ENCODE results near the gene SLC22A9. TPM values are rescaled to one million over a fixed set of nuclear protein-coding genes. Genes with fewer than 3 reads are reported as not detected.

Gene SLC22A9
- total RNA-seq, 1 experiment from 2014 or later = not detected

DNA sequence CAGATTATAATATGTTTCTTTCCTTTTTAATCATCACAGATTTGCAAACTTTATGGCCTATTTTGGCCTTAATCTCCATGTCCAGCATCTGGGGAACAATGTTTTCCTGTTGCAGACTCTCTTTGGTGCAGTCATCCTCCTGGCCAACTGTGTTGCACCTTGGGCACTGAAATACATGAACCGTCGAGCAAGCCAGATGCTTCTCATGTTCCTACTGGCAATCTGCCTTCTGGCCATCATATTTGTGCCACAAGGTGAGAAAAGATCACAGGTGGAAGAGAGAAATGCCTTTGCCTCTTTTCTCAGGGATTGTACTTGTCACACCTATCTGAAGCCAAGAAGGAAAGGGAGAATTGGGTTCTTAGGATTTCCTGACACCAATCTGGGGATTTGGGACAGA, 36.9 kb downstream of the SLC22A9 start:
- Histone ChIP-seq H2BK20ac (ENCODE audit: low read depth, low read length, poor library complexity, severe bottlenecking) (no peak overlapping the region), H3K23me2 (ENCODE audit: insufficient read length, low read depth, low read length, poor library complexity, severe bottlenecking) (no peaks in the 10 kb centered on the region), H3K14ac (ENCODE audit: insufficient read depth, low read length) (no peak overlapping the region), H4K20me1 (ENCODE audit: control insufficient read depth, insufficient read depth, insufficient read length) (no peaks in the 10 kb centered on the region), H3K27me3 (ENCODE audit: insufficient read depth, low read length) (no peaks in the 10 kb centered on the region), H2BK120ac (ENCODE audit: low read depth, low read length, poor library complexity, severe bottlenecking) (no peak overlapping the region), H3K56ac (ENCODE audit: insufficient read length, low read depth, low read length) (no peak overlapping the region), H3K9ac (ENCODE audit: extremely low read depth, insufficient read length, low read length) (no peak overlapping the region), H4K91ac (ENCODE audit: insufficient read length, low read depth, low read length) (no peak overlapping the region), H3T11ph (ENCODE audit: low read length) (no peak overlapping the region), H3K4me2 (ENCODE audit: insufficient read depth, insufficient read length, low read length) (no peak overlapping the region), H2AK5ac (ENCODE audit: insufficient read length, low read length) (no peak overlapping the region), H3K27ac (ENCODE audit: insufficient read length, low read depth, low read length) (no peak overlapping the region), H3K4ac (ENCODE audit: low read depth, low read length) (no peak overlapping the region), H4K8ac (replicated peaks; ENCODE audit: insufficient read length, low read depth, low read length) (no peak overlapping the region), H3K23ac (ENCODE audit: insufficient read length, low read depth, low read length) (no peak overlapping the region), H3K9me3 (ENCODE audit: control insufficient read depth, low read depth, low read length) (no peaks in the 10 kb centered on the region), H2AFZ (ENCODE audit: low read length) (no peak overlapping the region), H4K5ac (ENCODE audit: insufficient read length, low read depth, low read length) (no peak overlapping the region), H3K79me2 (ENCODE audit: insufficient read depth, low read length) (no peaks in the 10 kb centered on the region), H3K79me1 (ENCODE audit: insufficient read depth, low read depth, low read length, poor library complexity, severe bottlenecking) (no peaks in the 10 kb centered on the region), H2BK12ac (ENCODE audit: insufficient read length, low read depth, low read length) (no peak overlapping the region), H3K18ac (ENCODE audit: insufficient read length, low read depth, low read length) (no peak overlapping the region), H2BK5ac (ENCODE audit: insufficient read length, low read length) (no peak overlapping the region), H2BK15ac (ENCODE audit: low read depth, low read length) (no peak overlapping the region), H3K4me1 (ENCODE audit: insufficient read depth, low read length) (no peaks in the 10 kb centered on the region)
- whole genome bisulfite sequencing (ENCODE audit: extremely low coverage, insufficient read length, low lambda C conversion rate) = no CpG with 5 or more reads among the region's 2 CpGs
- H3K4me1 Mint-ChIP-seq = no peaks in the 10 kb centered on the region
- H3K36me3 Mint-ChIP-seq (ENCODE audit: insufficient read depth in 1 of 3, low read depth in 3 of 3) = no peaks in the 10 kb centered on the region
- no peak for DNase-seq
- H3K4me3 Mint-ChIP-seq = no peak overlapping the region
- H3K27ac Mint-ChIP-seq = no peak overlapping the region
- 0 out of 2 replicates have a peak, but pooled peaks cover 2% of the 10 kb centered on the region for H3K27me3 Mint-ChIP-seq (ENCODE audit: low read depth)
- TF ChIP-seq, protein P1, sequence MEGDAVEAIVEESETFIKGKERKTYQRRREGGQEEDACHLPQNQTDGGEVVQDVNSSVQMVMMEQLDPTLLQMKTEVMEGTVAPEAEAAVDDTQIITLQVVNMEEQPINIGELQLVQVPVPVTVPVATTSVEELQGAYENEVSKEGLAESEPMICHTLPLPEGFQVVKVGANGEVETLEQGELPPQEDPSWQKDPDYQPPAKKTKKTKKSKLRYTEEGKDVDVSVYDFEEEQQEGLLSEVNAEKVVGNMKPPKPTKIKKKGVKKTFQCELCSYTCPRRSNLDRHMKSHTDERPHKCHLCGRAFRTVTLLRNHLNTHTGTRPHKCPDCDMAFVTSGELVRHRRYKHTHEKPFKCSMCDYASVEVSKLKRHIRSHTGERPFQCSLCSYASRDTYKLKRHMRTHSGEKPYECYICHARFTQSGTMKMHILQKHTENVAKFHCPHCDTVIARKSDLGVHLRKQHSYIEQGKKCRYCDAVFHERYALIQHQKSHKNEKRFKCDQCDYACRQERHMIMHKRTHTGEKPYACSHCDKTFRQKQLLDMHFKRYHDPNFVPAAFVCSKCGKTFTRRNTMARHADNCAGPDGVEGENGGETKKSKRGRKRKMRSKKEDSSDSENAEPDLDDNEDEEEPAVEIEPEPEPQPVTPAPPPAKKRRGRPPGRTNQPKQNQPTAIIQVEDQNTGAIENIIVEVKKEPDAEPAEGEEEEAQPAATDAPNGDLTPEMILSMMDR (conservative IDR thresholded peaks at IDR 0.05) = no peak
- H3K9me3 Mint-ChIP-seq = no peaks in the 10 kb centered on the region
